GM23248 (cell line): ENCODE results near the gene WFS1.

Experiments used
- EZH2 ChIP-seq: fragments of 200-600 bp; sonication (generic); IDR thresholded peaks from 2 replicates; pipeline ENCODE4 v1.6.1; 2018; ENCODE audit warnings: antibody characterized with exemption, mild to moderate bottlenecking; ENCODE audit not compliant: insufficient read depth, poor library complexity, severe bottlenecking
- EZH2phosphoT487 ChIP-seq: fragments of 200-600 bp; sonication (generic); IDR thresholded peaks from 2 replicates; pipeline ENCODE4 v1.6.1; 2018; ENCODE audit warnings: antibody characterized with exemption, moderate library complexity, mild to moderate bottlenecking, low read depth; ENCODE audit not compliant: insufficient read depth

DNA sequence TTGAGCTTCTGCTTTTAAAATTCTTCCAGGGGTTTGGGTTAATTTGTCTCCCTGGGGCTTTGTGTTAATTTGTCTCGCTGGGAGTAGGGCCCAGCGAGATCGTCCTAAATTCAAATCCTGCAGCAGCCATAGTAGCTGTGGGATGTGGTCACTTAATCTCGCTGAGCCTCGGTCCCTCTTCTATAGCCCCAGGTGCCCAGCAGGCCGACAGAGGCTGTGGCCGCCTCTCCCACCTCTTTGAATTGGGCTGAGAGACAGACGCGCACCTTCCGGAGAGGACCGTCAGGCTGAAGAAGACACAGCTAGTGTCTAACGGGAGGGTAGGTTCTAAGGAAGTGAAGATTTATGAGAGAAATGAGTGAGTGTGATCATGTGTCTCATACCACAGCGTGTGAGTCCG, 15.7 kb upstream of the WFS1 start:
- no peak for TF ChIP-seq EZH2
- TF ChIP-seq EZH2phosphoT487, result no peak
